Measurements from ENCODE around the gene WDR45B. TPM values are rescaled to one million over a fixed set of nuclear protein-coding genes. Genes with fewer than 3 reads are reported as not detected.
A peak's percentile ranks its signal among the peaks of the same experiment; 100 is the strongest.

Gene WDR45B
- total RNA-seq = 63.1 and 66.9 TPM in 2 replicates

- peaks cover 29% of the 10 kb centered on the region for H3K36me3 Mint-ChIP-seq (ENCODE audit: low read depth)
- intact Hi-C loops (cut with micrococcal nuclease) = loop anchor here (1.0 to 5.0 kb wide), 4 partner anchors 68 to 404 kb away; partner anchors contain the start of genes FN3KRP, NARF and TBCD
- H3K4me3 Mint-ChIP-seq (ENCODE audit: low read depth) = peak within 1 kb of the TSS; percentile 84
- peaks cover 10% of the 10 kb centered on the region for H3K4me1 Mint-ChIP-seq (ENCODE audit: low read depth)
- peak within 1 kb of the TSS; percentile 71 for H3K27ac Mint-ChIP-seq
- DNase-seq (ENCODE audit: low spot score) = peak; percentile 86
- H3K9me3 Mint-ChIP-seq = no peaks in the 10 kb centered on the region
- no peaks in the 10 kb centered on the region for H3K27me3 Mint-ChIP-seq (ENCODE audit: low read depth)
These were observed at the start of gene WDR45B for GRCh38 chr17:82648165-82648668. WDR45B (minus strand) TSS chr17:82648444; CDS start chr17:82648340, 104 bp downstream.

GRCh38 chr17:82697808-82698064, 49.5 kb upstream of the WDR45B start:
- intact Hi-C loops (cut with micrococcal nuclease) = loop anchor here (1.0 kb wide), 1 partner anchor 19 kb away; the partner anchor contains the start of gene FN3KRP
- H3K9me3 Mint-ChIP-seq = peaks cover 19% of the 10 kb centered on the region
- peaks cover 6% of the 10 kb centered on the region for H3K4me1 Mint-ChIP-seq (ENCODE audit: low read depth)
- DNase-seq (ENCODE audit: low spot score) = no peak
- H3K27ac Mint-ChIP-seq = no peak overlapping the region
- H3K4me3 Mint-ChIP-seq (ENCODE audit: low read depth) = peak overlapping the region; percentile 47
- peaks cover 5% of the 10 kb centered on the region for H3K27me3 Mint-ChIP-seq (ENCODE audit: low read depth)
- peaks cover 7% of the 10 kb centered on the region for H3K36me3 Mint-ChIP-seq (ENCODE audit: low read depth)

- Mint-ChIP-seq H3K36me3 (ENCODE audit: low read depth) (peaks cover 7% of the 10 kb centered on the region), H3K4me1 (ENCODE audit: low read depth) (peaks cover 8% of the 10 kb centered on the region), H3K27ac (no peak overlapping the region), H3K4me3 (ENCODE audit: low read depth) (peak overlapping the region; percentile 47), H3K9me3 (peaks cover 19% of the 10 kb centered on the region), H3K27me3 (ENCODE audit: low read depth) (peaks cover 5% of the 10 kb centered on the region)
- intact Hi-C loops (cut with micrococcal nuclease) = no loop called here
- DNase-seq (ENCODE audit: low spot score) = no peak
These were observed 48.9 kb upstream of the WDR45B start for GRCh38 chr17:82696916-82697807.

- H3K4me3 Mint-ChIP-seq (ENCODE audit: low read depth) = no peak overlapping the region
These were observed 48.0 kb upstream of the WDR45B start for GRCh38 chr17:82696259-82696658.

GRCh38 chr17:82694647-82695046, 46.4 kb upstream of the WDR45B start:
- Mint-ChIP-seq H3K27me3 (ENCODE audit: low read depth) (peaks cover 5% of the 10 kb centered on the region), H3K9me3 (peaks cover 19% of the 10 kb centered on the region), H3K4me1 (ENCODE audit: low read depth) (peaks cover 15% of the 10 kb centered on the region), H3K36me3 (ENCODE audit: low read depth) (peaks cover 11% of the 10 kb centered on the region), H3K27ac (no peak overlapping the region), H3K4me3 (ENCODE audit: low read depth) (no peak overlapping the region)
- intact Hi-C loops (cut with micrococcal nuclease) = no loop called here
- DNase-seq (ENCODE audit: low spot score) = no peak

More at GRCh38 chr17:82696259-82696658, 48.0 kb upstream of the WDR45B start:
- peaks cover 11% of the 10 kb centered on the region for H3K4me1 Mint-ChIP-seq (ENCODE audit: low read depth)
- H3K9me3 Mint-ChIP-seq = peaks cover 19% of the 10 kb centered on the region
- intact Hi-C loops (cut with micrococcal nuclease) = no loop called here
- H3K36me3 Mint-ChIP-seq (ENCODE audit: low read depth) = peaks cover 11% of the 10 kb centered on the region
- H3K27me3 Mint-ChIP-seq (ENCODE audit: low read depth) = peaks cover 5% of the 10 kb centered on the region
- no peak for DNase-seq (ENCODE audit: low spot score)
- no peak overlapping the region for H3K27ac Mint-ChIP-seq

- Mint-ChIP-seq H3K4me1 (ENCODE audit: low read depth) (peaks cover 12% of the 10 kb centered on the region), H3K4me3 (ENCODE audit: low read depth) (no peak overlapping the region), H3K27ac (no peak overlapping the region), H3K36me3 (ENCODE audit: low read depth) (peaks cover 11% of the 10 kb centered on the region), H3K9me3 (peaks cover 19% of the 10 kb centered on the region), H3K27me3 (ENCODE audit: low read depth) (peaks cover 4% of the 10 kb centered on the region)
- no peak for DNase-seq (ENCODE audit: low spot score)
- intact Hi-C loops (cut with micrococcal nuclease) = no loop called here
These were observed 45.1 kb upstream of the WDR45B start for GRCh38 chr17:82693168-82693867.

GRCh38 chr17:82692268-82692667, 44.0 kb upstream of the WDR45B start:
- Mint-ChIP-seq H3K36me3 (ENCODE audit: low read depth) (peaks cover 11% of the 10 kb centered on the region), H3K27me3 (ENCODE audit: low read depth) (peaks cover 3% of the 10 kb centered on the region), H3K9me3 (peaks cover 19% of the 10 kb centered on the region), H3K4me3 (ENCODE audit: low read depth) (no peak overlapping the region), H3K4me1 (ENCODE audit: low read depth) (peaks cover 11% of the 10 kb centered on the region), H3K27ac (no peak overlapping the region)
- intact Hi-C loops (cut with micrococcal nuclease) = no loop called here
- DNase-seq (ENCODE audit: low spot score) = no peak

- no peak overlapping the region for H3K27ac Mint-ChIP-seq
- peaks cover 19% of the 10 kb centered on the region for H3K9me3 Mint-ChIP-seq
- H3K4me1 Mint-ChIP-seq (ENCODE audit: low read depth) = peaks cover 10% of the 10 kb centered on the region
- intact Hi-C loops (cut with micrococcal nuclease) = no loop called here
- no peak overlapping the region for H3K4me3 Mint-ChIP-seq (ENCODE audit: low read depth)
- H3K36me3 Mint-ChIP-seq (ENCODE audit: low read depth) = peaks cover 11% of the 10 kb centered on the region
- H3K27me3 Mint-ChIP-seq (ENCODE audit: low read depth) = no peaks in the 10 kb centered on the region
- no peak for DNase-seq (ENCODE audit: low spot score)
These were observed 43.5 kb upstream of the WDR45B start for GRCh38 chr17:82691714-82692113.

- Mint-ChIP-seq H3K4me3 (ENCODE audit: low read depth) (no peak overlapping the region), H3K27me3 (ENCODE audit: low read depth) (no peaks in the 10 kb centered on the region), H3K27ac (peak overlapping the region; percentile 8), H3K36me3 (ENCODE audit: low read depth) (peaks cover 11% of the 10 kb centered on the region), H3K4me1 (ENCODE audit: low read depth) (peaks cover 10% of the 10 kb centered on the region), H3K9me3 (peaks cover 15% of the 10 kb centered on the region)
- intact Hi-C loops (cut with micrococcal nuclease) = no loop called here
- no peak for DNase-seq (ENCODE audit: low spot score)
These were observed 42.7 kb upstream of the WDR45B start for GRCh38 chr17:82690786-82691489.

GRCh38 chr17:82689077-82689476, 40.8 kb upstream of the WDR45B start:
- DNase-seq (ENCODE audit: low spot score) = no peak
- H3K9me3 Mint-ChIP-seq = peaks cover 5% of the 10 kb centered on the region
- peaks cover 10% of the 10 kb centered on the region for H3K4me1 Mint-ChIP-seq (ENCODE audit: low read depth)
- H3K27me3 Mint-ChIP-seq (ENCODE audit: low read depth) = no peaks in the 10 kb centered on the region
- no peak overlapping the region for H3K27ac Mint-ChIP-seq
- H3K4me3 Mint-ChIP-seq (ENCODE audit: low read depth) = no peak overlapping the region
- H3K36me3 Mint-ChIP-seq (ENCODE audit: low read depth) = peaks cover 4% of the 10 kb centered on the region
- intact Hi-C loops (cut with micrococcal nuclease) = no loop called here

- Mint-ChIP-seq H3K27ac (no peak overlapping the region), H3K9me3 (no peaks in the 10 kb centered on the region), H3K27me3 (ENCODE audit: low read depth) (no peaks in the 10 kb centered on the region), H3K36me3 (ENCODE audit: low read depth) (peaks cover 4% of the 10 kb centered on the region), H3K4me1 (ENCODE audit: low read depth) (peaks cover 10% of the 10 kb centered on the region), H3K4me3 (ENCODE audit: low read depth) (no peak overlapping the region)
- intact Hi-C loops (cut with micrococcal nuclease) = no loop called here
- DNase-seq (ENCODE audit: low spot score) = no peak
These were observed 39.6 kb upstream of the WDR45B start for GRCh38 chr17:82687871-82688270.

GRCh38 chr17:82687375-82687861, 39.2 kb upstream of the WDR45B start:
- Mint-ChIP-seq H3K9me3 (no peaks in the 10 kb centered on the region), H3K27ac (no peak overlapping the region), H3K4me1 (ENCODE audit: low read depth) (peaks cover 8% of the 10 kb centered on the region), H3K4me3 (ENCODE audit: low read depth) (no peak overlapping the region), H3K27me3 (ENCODE audit: low read depth) (no peaks in the 10 kb centered on the region), H3K36me3 (ENCODE audit: low read depth) (peaks cover 4% of the 10 kb centered on the region)
- intact Hi-C loops (cut with micrococcal nuclease) = no loop called here
- no peak for DNase-seq (ENCODE audit: low spot score)
